22Rv1 (cell line): ENCODE data around the gene RNU7-1.

ENCODE experiments used
- H3K27ac ChIP-seq: fragments of 450-650 bp; 2 replicates; pipeline ENCODE4 v1.5.1; 2017
- CTCF ChIP-seq: fragments of 450-650 bp; IDR thresholded peaks from 2 replicates; pipeline ENCODE4 v1.5.1; 2017; ENCODE audit warnings: mild to moderate bottlenecking
- ZFX ChIP-seq: fragments of 450-650 bp; IDR thresholded peaks from 2 replicates; pipeline ENCODE4 v1.6.1; 2017; ENCODE audit warnings: antibody characterized with exemption, borderline replicate concordance

Gene RNU7-1

GRCh38 chr12:6965714-6966113 is 22.1 kb downstream of the RNU7-1 start:
- H3K27ac ChIP-seq, result peak overlapping the region; percentile 100
- TF ChIP-seq CTCF (no peak), ZFX (no peak)

GRCh38 chr12:6966351-6966750 is 22.7 kb downstream of the RNU7-1 start:
- H3K27ac ChIP-seq, result peak overlapping the region; percentile 100
- TF ChIP-seq ZFX (no peak), CTCF (no peak)

GRCh38 chr12:6967651-6968100 is 24.1 kb downstream of the RNU7-1 start:
- peak overlapping the region; percentile 100 for H3K27ac ChIP-seq
- TF ChIP-seq CTCF, result no peak
- no peak for TF ChIP-seq ZFX

- peak overlapping the region; percentile 100 for H3K27ac ChIP-seq
- TF ChIP-seq CTCF (no peak), ZFX (no peak)
Measured at GRCh38 chr12:6968426-6968825, 24.8 kb downstream of the RNU7-1 start.

GRCh38 chr12:6970096-6970527 is 26.5 kb downstream of the RNU7-1 start:
- TF ChIP-seq CTCF (no peak), ZFX (no peak)
- peak overlapping the region; percentile 100 for H3K27ac ChIP-seq

GRCh38 chr12:6974180-6974579 is 30.6 kb downstream of the RNU7-1 start:
- peak overlapping the region; percentile 30; the same call in 1 of the 2 replicates for H3K27ac ChIP-seq
- TF ChIP-seq CTCF (no peak), ZFX (no peak)

- no peak for TF ChIP-seq CTCF
- no peak for TF ChIP-seq ZFX
- peak overlapping the region; percentile 30 for H3K27ac ChIP-seq
Measured at GRCh38 chr12:6975297-6976032, 31.8 kb downstream of the RNU7-1 start.
